ENCODE measurements around the gene FTO. TPM values are rescaled to one million over a fixed set of nuclear protein-coding genes. Genes with fewer than 3 reads are reported as not detected.

Gene FTO
- total and polyA plus RNA-seq, 2 of the 8 experiments (the other 6 are each of a cell fraction or from before 2014, with no cell fraction given): 34.5 to 59.8 TPM

- H3K79me2 ChIP-seq (ENCODE audit: control insufficient read depth in 1 of 2, insufficient read depth in 2 of 2, low read length in 2 of 2): no peaks in the 10 kb centered on the region
- FAIRE-seq (no peak), DNase-seq (ENCODE audit: low read depth in 1 of 2, low spot score in 2 of 2) (no peak)
- no peaks in the 10 kb centered on the region for H3K27me3 ChIP-seq (replicated peaks in 1 of 4; ENCODE audit: control insufficient read depth in 3 of 4, extremely low read depth in 1 of 4, insufficient read depth in 3 of 4, low read length in 3 of 4)
- H2BK120ac ChIP-seq (replicated peaks; ENCODE audit: low read depth, low read length): no peak overlapping the region
- H2BK5ac ChIP-seq (ENCODE audit: low read depth, low read length): no peak overlapping the region
- peaks cover 0 to 8% (median 2%) of the 10 kb centered on the region in 4 experiments; a peak in 2 of 7 replicates for H3K4me1 ChIP-seq (replicated peaks in 1 of 4; ENCODE audit: control insufficient read depth in 3 of 4, insufficient read depth in 4 of 4, low read length in 3 of 4)
- no peak overlapping the region for H3K23ac ChIP-seq (ENCODE audit: insufficient read length)
- H3K23me2 ChIP-seq (ENCODE audit: low read depth, low read length): no peaks in the 10 kb centered on the region
- no peak overlapping the region for H2BK12ac ChIP-seq (ENCODE audit: low read depth, low read length)
- H3K9me3 ChIP-seq (ENCODE audit: insufficient read depth in 2 of 2, low read depth in 1 of 2, low read length in 1 of 2): no peaks in the 10 kb centered on the region
- no peak overlapping the region for H3K18ac ChIP-seq (ENCODE audit: extremely low read depth, low read length)
- ChIA-PET POLR2A (ENCODE audit: partially characterized antibody) (interaction anchor here (0.6 kb wide), 1 partner anchor 246 kb away, joined by 3 read pairs; no protein-coding TSS in a partner anchor), CTCF (ENCODE audit: partially characterized antibody) (interaction anchor here (0.6 to 1.0 kb wide), 2 partner anchors 16 to 44 kb away, joined by 3 to 4 read pairs; no protein-coding TSS in a partner anchor)
- no peak overlapping the region for H3K4me2 ChIP-seq (ENCODE audit: insufficient read depth in 1 of 2, low read depth in 2 of 2, low read length in 2 of 2)
- WGBS, 2 experiments (ENCODE audit: extremely low coverage in 1 of 2, insufficient coverage in 1 of 2, insufficient read length in 1 of 2, insufficient replicate concordance in 2 of 2, low coverage in 1 of 2, low lambda C conversion rate in 2 of 2, missing lambda C conversion rate in 1 of 2): 81% methylated on average over 14 of the region's 14 CpGs; no CpG with 5 or more reads in 1 of the 2 experiments
- no peak overlapping the region for H3K56ac ChIP-seq (replicated peaks; ENCODE audit: insufficient read length, low read depth, low read length)
- H2AFZ ChIP-seq (ENCODE audit: low read length): no peak overlapping the region
- H4K91ac ChIP-seq (replicated peaks; ENCODE audit: insufficient read length, low read length): no peak overlapping the region
- H3K14ac ChIP-seq (ENCODE audit: insufficient read length): no peak overlapping the region
- H3K9ac ChIP-seq (replicated peaks in 1 of 4; ENCODE audit: extremely low read depth in 1 of 4, low read depth in 3 of 4, low read length in 3 of 4): no peak overlapping the region
- H4K8ac ChIP-seq (ENCODE audit: extremely low read depth, insufficient read depth, low read length): no peak overlapping the region
- no peak overlapping the region for H2BK20ac ChIP-seq (ENCODE audit: low read length)
- no peak overlapping the region for H3K4me3 ChIP-seq (ENCODE audit: extremely low read depth in 1 of 4, insufficient read depth in 2 of 4, low read depth in 3 of 4, low read length in 4 of 4)
- H3K27ac ChIP-seq (ENCODE audit: low read depth, low read length): no peak overlapping the region
- no peaks in the 10 kb centered on the region for H3K79me1 ChIP-seq (ENCODE audit: low read depth, low read length)
- no peak overlapping the region for H2BK15ac ChIP-seq (ENCODE audit: low read length)
- no peak overlapping the region for H4K5ac ChIP-seq (ENCODE audit: insufficient read length, low read depth, low read length)
- H2AK5ac ChIP-seq (ENCODE audit: low read depth, low read length): no peak overlapping the region
- H4K20me1 ChIP-seq (replicated peaks in 1 of 2; ENCODE audit: control insufficient read depth in 1 of 2, insufficient read depth in 2 of 2, low read length in 2 of 2): no peaks in the 10 kb centered on the region
- H3K36me3 ChIP-seq (ENCODE audit: control insufficient read depth in 2 of 4, insufficient read depth in 4 of 4, low read length in 3 of 4): no peaks in the 10 kb centered on the region
- H3K4ac ChIP-seq (replicated peaks; ENCODE audit: insufficient read length, low read depth, low read length): no peak overlapping the region
- TF ChIP-seq SAP30 (IDR thresholded peaks at IDR 0.05; ENCODE audit: insufficient read depth, insufficient replicate concordance, low read length): no peak
- TF ChIP-seq, protein P1, sequence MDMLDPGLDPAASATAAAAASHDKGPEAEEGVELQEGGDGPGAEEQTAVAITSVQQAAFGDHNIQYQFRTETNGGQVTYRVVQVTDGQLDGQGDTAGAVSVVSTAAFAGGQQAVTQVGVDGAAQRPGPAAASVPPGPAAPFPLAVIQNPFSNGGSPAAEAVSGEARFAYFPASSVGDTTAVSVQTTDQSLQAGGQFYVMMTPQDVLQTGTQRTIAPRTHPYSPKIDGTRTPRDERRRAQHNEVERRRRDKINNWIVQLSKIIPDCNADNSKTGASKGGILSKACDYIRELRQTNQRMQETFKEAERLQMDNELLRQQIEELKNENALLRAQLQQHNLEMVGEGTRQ (IDR thresholded peaks at IDR 0.05; ENCODE audit: low read length): no peak
- TF ChIP-seq NRF1 (IDR thresholded peaks at IDR 0.05; ENCODE audit: low read depth, low read length): no peak
- no peak for TF ChIP-seq SUZ12 (IDR thresholded peaks at IDR 0.05; ENCODE audit: low read length)
- no peak for TF ChIP-seq SP2 (IDR thresholded peaks at IDR 0.05; ENCODE audit: low read length)
- TF ChIP-seq EZH2 (IDR thresholded peaks at IDR 0.05; ENCODE audit: low read depth, low read length, severe bottlenecking): no peak
- no peak for TF ChIP-seq SIRT6 (IDR thresholded peaks at IDR 0.05; ENCODE audit: low read length)
- TF ChIP-seq SRF (IDR thresholded peaks at IDR 0.05; ENCODE audit: low read depth, low read length): no peak
- TF ChIP-seq E2F6 (IDR thresholded peaks at IDR 0.05): no peak
- TF ChIP-seq RNF2 (IDR thresholded peaks at IDR 0.05; ENCODE audit: borderline replicate concordance, low read depth, low read length, missing control alignments, poor library complexity, severe bottlenecking): no peak
Observed at GRCh38 chr16:53966821-53967571, 263.0 kb downstream of the FTO start.

Measured in H1 (cell line).